GM12878 (cell line): ENCODE results near the gene CREB3L1. TPM values are rescaled to one million over a fixed set of nuclear protein-coding genes. Genes with fewer than 3 reads are reported as not detected.

Experiments
- BACH1 ChIP-seq: fragments of 450-650 bp; IDR thresholded peaks from 2 replicates; pipeline ENCODE4 v1.6.1; 2017; ENCODE audit warnings: mild to moderate bottlenecking, borderline replicate concordance
- CEBPB ChIP-seq, 2 experiments: fragments of 150-350 bp in 1 of 2; IDR thresholded peaks; 2 replicates each; pipeline ENCODE4 v1.6.1; 2012 to 2014; ENCODE audit warnings: low read depth in 2 of 2, low read length in 2 of 2, borderline replicate concordance in 1 of 2, inconsistent platforms in 1 of 2
- CHD4 ChIP-seq: fragments of 200-600 bp; sonication (generic); IDR thresholded peaks from 2 replicates; pipeline ENCODE4 v1.6.1; 2016; ENCODE audit warnings: mild to moderate bottlenecking
- E4F1 ChIP-seq: fragments of 450-650 bp; IDR thresholded peaks from 2 replicates; pipeline ENCODE4 v1.6.1; 2018; ENCODE audit warnings: borderline replicate concordance, mild to moderate bottlenecking; ENCODE audit not compliant: partially characterized antibody
- IKZF2 ChIP-seq, 2 experiments: fragments of 450-650 bp; IDR thresholded peaks; 2 replicates each; pipeline ENCODE4 v1.6.1; 2017; ENCODE audit warnings: mild to moderate bottlenecking in 2 of 2, moderate library complexity in 2 of 2
- KDM1A ChIP-seq: fragments of 200-600 bp; sonication (generic); IDR thresholded peaks from 2 replicates; pipeline ENCODE4 v1.6.1; 2016; ENCODE audit warnings: borderline replicate concordance
- MEF2B ChIP-seq: fragments of 450-650 bp; IDR thresholded peaks from 2 replicates; pipeline ENCODE4 v1.6.1; 2018; ENCODE audit warnings: mild to moderate bottlenecking, moderate library complexity; ENCODE audit not compliant: partially characterized antibody, poor library complexity, severe bottlenecking
- NFIC ChIP-seq: IDR thresholded peaks from 2 replicates; pipeline ENCODE4 v1.6.1; 2012; ENCODE audit warnings: low read depth, mild to moderate bottlenecking, inconsistent platforms, low read length, moderate library complexity
- NFXL1 ChIP-seq: fragments of 450-650 bp; IDR thresholded peaks from 2 replicates; pipeline ENCODE4 v1.6.1; 2017; ENCODE audit warnings: antibody characterized with exemption, mild to moderate bottlenecking, borderline replicate concordance
- NR2C1 ChIP-seq: fragments of 450-650 bp; IDR thresholded peaks from 2 replicates; pipeline ENCODE4 v1.6.1; 2017; ENCODE audit warnings: antibody characterized with exemption, mild to moderate bottlenecking, moderate library complexity
- PAX8 ChIP-seq: fragments of 450-650 bp; IDR thresholded peaks from 2 replicates; pipeline ENCODE4 v1.6.1; 2017; ENCODE audit warnings: mild to moderate bottlenecking, moderate library complexity
- POLR2AphosphoS2 ChIP-seq: IDR thresholded peaks from 2 replicates; pipeline ENCODE4 v1.6.1; 2011; ENCODE audit warnings: low read depth, mild to moderate bottlenecking, low read length, improper control_type of control experiment, moderate library complexity
- TBL1XR1 ChIP-seq: IDR thresholded peaks from 2 replicates; pipeline ENCODE4 v1.6.1; 2012; ENCODE audit warnings: low read depth, low read length, improper control_type of control experiment
- polyA plus RNA-seq, 11 experiments: library from polyadenylated mRNA; depleted of rRNA in 4 of 11; unstranded in 6 of 11; stranded (reverse) in 5 of 11; fragments of >200 nt; fragmentation: Nextera tagmentation in 4 of 11; fragmentation: Illumina TruSeq in 1 of 11; extraction: Ambion mirVana in 4 of 11; extraction: Trizol in 1 of 11; gene quantifications; 1 replicate in 1 of 11; 2 replicates in 10 of 11; pipeline versions ENCODE4 v1.2.1 to v1.2.3, GENCODE V29; 2011 to 2016; ENCODE audit warnings: inconsistent platforms in 2 of 11, missing spikeins in 2 of 11, low read depth in 1 of 11
- total RNA-seq, 4 experiments: library from RNA; depleted of rRNA in 3 of 4; stranded (reverse); fragments of >200 nt in 3 of 4; fragmentation: Illumina TruSeq in 1 of 4; extraction: Trizol in 1 of 4; gene quantifications; 2 replicates each; pipeline versions ENCODE4 v1.2.1 to v1.2.3, GENCODE V29; 2013 to 2021
- TF ChIP-seq, protein P1 (sequence below): fragments of 450-650 bp; IDR thresholded peaks from 2 replicates; pipeline ENCODE4 v1.6.1; 2017; ENCODE audit warnings: mild to moderate bottlenecking, moderate library complexity
- TF ChIP-seq, protein P2 (sequence below): IDR thresholded peaks from 2 replicates; pipeline ENCODE4 v1.6.1; 2012; ENCODE audit warnings: improper control_type of control experiment, low read depth, low read length; ENCODE audit not compliant: insufficient replicate concordance

The CREB3L1 gene
- total and polyA plus RNA-seq, 10 of the 15 experiments (the other 5 are each of a cell fraction or from before 2014, with no cell fraction given) = 0.03 to 1.4 (median 0.22) TPM

- TF ChIP-seq BACH1 = peak; percentile 48; the same call in 1 of the 2 replicates
- TF ChIP-seq CEBPB (IDR thresholded peaks at IDR 0.05; ENCODE audit: borderline replicate concordance in 1 of 2, low read depth in 2 of 2, low read length in 2 of 2) = peak in 1 of 2 experiments; percentile 17; a peak in 1 of 4 replicates
- TF ChIP-seq E4F1 = no peak
- TF ChIP-seq, protein P1, sequence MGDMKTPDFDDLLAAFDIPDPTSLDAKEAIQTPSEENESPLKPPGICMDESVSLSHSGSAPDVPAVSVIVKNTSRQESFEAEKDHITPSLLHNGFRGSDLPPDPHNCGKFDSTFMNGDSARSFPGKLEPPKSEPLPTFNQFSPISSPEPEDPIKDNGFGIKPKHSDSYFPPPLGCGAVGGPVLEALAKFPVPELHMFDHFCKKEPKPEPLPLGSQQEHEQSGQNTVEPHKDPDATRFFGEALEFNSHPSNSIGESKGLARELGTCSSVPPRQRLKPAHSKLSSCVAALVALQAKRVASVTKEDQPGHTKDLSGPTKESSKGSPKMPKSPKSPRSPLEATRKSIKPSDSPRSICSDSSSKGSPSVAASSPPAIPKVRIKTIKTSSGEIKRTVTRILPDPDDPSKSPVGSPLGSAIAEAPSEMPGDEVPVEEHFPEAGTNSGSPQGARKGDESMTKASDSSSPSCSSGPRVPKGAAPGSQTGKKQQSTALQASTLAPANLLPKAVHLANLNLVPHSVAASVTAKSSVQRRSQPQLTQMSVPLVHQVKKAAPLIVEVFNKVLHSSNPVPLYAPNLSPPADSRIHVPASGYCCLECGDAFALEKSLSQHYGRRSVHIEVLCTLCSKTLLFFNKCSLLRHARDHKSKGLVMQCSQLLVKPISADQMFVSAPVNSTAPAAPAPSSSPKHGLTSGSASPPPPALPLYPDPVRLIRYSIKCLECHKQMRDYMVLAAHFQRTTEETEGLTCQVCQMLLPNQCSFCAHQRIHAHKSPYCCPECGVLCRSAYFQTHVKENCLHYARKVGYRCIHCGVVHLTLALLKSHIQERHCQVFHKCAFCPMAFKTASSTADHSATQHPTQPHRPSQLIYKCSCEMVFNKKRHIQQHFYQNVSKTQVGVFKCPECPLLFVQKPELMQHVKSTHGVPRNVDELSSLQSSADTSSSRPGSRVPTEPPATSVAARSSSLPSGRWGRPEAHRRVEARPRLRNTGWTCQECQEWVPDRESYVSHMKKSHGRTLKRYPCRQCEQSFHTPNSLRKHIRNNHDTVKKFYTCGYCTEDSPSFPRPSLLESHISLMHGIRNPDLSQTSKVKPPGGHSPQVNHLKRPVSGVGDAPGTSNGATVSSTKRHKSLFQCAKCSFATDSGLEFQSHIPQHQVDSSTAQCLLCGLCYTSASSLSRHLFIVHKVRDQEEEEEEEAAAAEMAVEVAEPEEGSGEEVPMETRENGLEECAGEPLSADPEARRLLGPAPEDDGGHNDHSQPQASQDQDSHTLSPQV = no peak
- TF ChIP-seq PAX8 = no peak
- peak; percentile 87 for TF ChIP-seq IKZF2 (IDR thresholded peaks at IDR 0.05)
- TF ChIP-seq NFXL1 = no peak
- no peak for TF ChIP-seq NR2C1
- TF ChIP-seq CHD4 = no peak
- TF ChIP-seq, protein P2, sequence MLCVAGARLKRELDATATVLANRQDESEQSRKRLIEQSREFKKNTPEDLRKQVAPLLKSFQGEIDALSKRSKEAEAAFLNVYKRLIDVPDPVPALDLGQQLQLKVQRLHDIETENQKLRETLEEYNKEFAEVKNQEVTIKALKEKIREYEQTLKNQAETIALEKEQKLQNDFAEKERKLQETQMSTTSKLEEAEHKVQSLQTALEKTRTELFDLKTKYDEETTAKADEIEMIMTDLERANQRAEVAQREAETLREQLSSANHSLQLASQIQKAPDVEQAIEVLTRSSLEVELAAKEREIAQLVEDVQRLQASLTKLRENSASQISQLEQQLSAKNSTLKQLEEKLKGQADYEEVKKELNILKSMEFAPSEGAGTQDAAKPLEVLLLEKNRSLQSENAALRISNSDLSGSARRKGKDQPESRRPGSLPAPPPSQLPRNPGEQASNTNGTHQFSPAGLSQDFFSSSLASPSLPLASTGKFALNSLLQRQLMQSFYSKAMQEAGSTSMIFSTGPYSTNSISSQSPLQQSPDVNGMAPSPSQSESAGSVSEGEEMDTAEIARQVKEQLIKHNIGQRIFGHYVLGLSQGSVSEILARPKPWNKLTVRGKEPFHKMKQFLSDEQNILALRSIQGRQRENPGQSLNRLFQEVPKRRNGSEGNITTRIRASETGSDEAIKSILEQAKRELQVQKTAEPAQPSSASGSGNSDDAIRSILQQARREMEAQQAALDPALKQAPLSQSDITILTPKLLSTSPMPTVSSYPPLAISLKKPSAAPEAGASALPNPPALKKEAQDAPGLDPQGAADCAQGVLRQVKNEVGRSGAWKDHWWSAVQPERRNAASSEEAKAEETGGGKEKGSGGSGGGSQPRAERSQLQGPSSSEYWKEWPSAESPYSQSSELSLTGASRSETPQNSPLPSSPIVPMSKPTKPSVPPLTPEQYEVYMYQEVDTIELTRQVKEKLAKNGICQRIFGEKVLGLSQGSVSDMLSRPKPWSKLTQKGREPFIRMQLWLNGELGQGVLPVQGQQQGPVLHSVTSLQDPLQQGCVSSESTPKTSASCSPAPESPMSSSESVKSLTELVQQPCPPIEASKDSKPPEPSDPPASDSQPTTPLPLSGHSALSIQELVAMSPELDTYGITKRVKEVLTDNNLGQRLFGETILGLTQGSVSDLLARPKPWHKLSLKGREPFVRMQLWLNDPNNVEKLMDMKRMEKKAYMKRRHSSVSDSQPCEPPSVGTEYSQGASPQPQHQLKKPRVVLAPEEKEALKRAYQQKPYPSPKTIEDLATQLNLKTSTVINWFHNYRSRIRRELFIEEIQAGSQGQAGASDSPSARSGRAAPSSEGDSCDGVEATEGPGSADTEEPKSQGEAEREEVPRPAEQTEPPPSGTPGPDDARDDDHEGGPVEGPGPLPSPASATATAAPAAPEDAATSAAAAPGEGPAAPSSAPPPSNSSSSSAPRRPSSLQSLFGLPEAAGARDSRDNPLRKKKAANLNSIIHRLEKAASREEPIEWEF = no peak
- TF ChIP-seq NFIC = no peak
- TF ChIP-seq TBL1XR1 = no peak
- peak; percentile 75 for TF ChIP-seq POLR2AphosphoS2
- peak; percentile 67 for TF ChIP-seq MEF2B
- no peak for TF ChIP-seq KDM1A
These were observed 84.1 kb downstream of the CREB3L1 start (continued) for GRCh38 chr11:46361283-46362155.
